Posterior cingulate gyrus (tissue), 11 donors: ENCODE data around the gene HPS1.

ENCODE experiments used
- DNase-seq, 10 donors: peaks; one replicate each; pipeline versions ENCODE4 v3.0.0 to v3.0.0-alpha.2; 2020 to 2021; ENCODE audit warnings: mixed read lengths in 3 of 10
- intact Hi-C: fragments of 100-400 bp; cut with DNase I; formaldehyde crosslinking; loops from one replicate; pipeline ENCODE4 v1.15.1; 2023

The HPS1 gene

DNA sequence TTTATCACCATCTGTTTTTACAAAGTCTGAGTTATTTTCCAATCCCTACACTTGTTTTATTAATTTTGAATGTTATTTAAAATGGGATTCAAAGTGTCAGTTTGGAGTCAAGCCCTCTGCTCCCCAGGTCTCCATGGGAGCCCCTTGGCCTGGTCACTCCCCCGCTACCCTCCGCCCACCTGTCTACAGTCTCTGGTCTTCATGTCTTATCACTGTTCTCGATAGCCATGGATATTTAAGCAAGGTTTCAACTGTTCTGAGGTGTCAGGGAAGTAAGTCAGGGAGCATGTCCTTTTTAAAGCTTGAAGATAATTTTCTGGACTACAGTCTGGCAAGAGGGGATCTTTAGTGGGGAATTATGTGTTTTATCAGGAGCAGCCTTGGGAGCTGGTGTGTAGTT, 19.1 kb upstream of the HPS1 start:
- intact Hi-C loops: loop anchor here (2.0 to 10.0 kb wide), 2 partner anchors 199 to 707 kb away; no protein-coding TSS in a partner anchor
- DNase-seq: no peak

DNA sequence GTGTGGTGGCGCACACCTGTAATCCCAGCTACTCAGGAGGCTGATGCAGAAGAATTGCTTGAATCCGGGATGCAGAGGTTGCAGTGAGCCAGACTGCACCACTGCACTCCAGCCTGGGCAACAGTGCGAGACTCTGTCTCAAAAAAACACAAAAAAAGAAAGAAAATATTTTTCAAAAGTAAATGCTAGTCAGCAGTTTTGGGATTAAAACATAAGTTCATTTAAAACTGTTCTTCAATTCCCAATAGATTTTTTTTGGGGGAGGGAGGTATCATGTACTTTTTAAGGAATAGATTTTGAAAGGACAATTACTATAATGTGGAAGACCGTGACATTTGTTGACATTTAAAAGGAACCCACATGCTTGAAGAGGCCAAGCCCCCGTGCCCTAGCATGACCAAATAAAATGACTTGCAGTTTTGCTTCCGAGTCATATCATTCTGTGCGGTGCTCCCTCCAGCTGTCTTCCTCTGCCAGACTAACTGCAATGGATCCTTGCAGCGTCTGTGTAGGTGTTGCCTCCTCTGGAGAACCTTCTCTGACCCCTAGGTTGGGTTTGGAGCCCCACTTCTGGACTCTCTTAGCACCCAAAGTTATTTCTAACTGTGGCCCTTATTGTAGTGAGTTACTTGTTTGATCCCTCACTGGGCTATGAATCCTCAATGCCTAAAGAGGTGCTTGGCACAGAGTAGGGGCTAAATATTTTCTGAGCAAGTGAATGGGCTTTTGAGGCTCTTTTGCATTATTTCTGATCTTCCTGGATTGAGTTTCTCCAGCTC, 17.4 kb upstream of the HPS1 start:
- intact Hi-C loops: loop anchor here (10.0 kb wide), 1 partner anchor 201 kb away; no protein-coding TSS in a partner anchor
- no peak for DNase-seq

GRCh38 chr10:98463016-98463415, 16.3 kb upstream of the HPS1 start:
- intact Hi-C loops: loop anchor here (10.0 kb wide), 1 partner anchor 202 kb away; no protein-coding TSS in a partner anchor
- DNase-seq: no peak

GRCh38 chr10:98461500-98461842, 14.7 kb upstream of the HPS1 start:
- intact Hi-C loops: loop anchor here (10.0 kb wide), 1 partner anchor 203 kb away; no protein-coding TSS in a partner anchor

GRCh38 chr10:98460837-98461499, 14.2 kb upstream of the HPS1 start:
- intact Hi-C loops: loop anchor here (10.0 kb wide), 1 partner anchor 204 kb away; no protein-coding TSS in a partner anchor
- no peak for DNase-seq

More at GRCh38 chr10:98461500-98461842, 14.7 kb upstream of the HPS1 start:
- no peak for DNase-seq

- intact Hi-C loops: no loop called here
- DNase-seq: no peak
Measured at GRCh38 chr10:98458809-98459784, 12.4 kb upstream of the HPS1 start.

DNA sequence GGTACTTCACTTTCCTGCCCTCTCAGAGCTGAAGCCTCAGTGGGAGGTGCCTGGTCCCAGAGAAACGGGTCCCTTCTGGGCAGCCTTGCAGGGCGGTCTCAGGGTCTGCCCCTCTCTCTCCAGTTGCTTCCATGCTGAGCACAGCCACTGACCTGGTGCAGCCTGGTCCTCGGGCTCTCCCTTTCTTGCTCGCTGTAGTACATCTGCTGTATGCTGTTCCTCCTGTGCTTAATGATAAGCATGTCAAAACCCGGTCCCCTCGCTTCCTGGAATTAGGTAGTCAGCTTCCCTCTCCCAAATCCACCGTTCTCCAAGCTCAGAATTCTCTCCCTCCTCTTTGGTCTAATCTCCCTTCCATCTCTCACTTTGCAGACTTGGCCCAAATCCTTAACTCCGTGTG, 11.0 kb upstream of the HPS1 start:
- DNase-seq: no peak
- intact Hi-C loops: no loop called here

- DNase-seq: no peak
- intact Hi-C loops: no loop called here
Measured at GRCh38 chr10:98456686-98457482, 10.1 kb upstream of the HPS1 start.

GRCh38 chr10:98456043-98456570, 9.4 kb upstream of the HPS1 start:
- intact Hi-C loops: no loop called here
- no peak for DNase-seq

- intact Hi-C loops: no loop called here
- DNase-seq: no peak
Measured at GRCh38 chr10:98453729-98454128, 7.0 kb upstream of the HPS1 start.

DNA sequence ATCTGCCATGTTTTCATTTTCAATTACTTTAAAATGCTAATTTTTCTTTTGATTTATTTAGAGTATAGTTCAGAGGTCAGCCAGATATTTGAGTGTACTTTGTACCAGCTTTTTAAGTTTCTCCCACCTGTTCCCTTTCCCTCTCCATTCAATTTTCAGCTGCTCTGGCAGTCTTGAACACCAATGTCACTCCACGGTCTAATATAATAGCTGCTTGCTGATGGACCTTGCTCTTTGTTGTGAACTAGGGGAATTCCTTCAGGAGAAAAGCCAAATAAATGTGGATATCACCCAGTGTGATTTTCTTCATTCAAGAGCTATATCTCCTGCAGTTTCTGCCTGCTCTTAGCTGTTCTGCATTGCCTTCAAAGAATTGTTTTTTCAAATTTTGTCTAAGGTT, 3.9 kb upstream of the HPS1 start:
- no peak for DNase-seq
- intact Hi-C loops: no loop called here

GRCh38 chr10:98449287-98449686, 2.6 kb upstream of the HPS1 start:
- DNase-seq: no peak
- intact Hi-C loops: no loop called here

GRCh38 chr10:98446151-98446660, 529 bp downstream of the HPS1 start:
- intact Hi-C loops: no loop called here
- peak in 8 of 10 donors; percentile 31 to 88 (median 42) for DNase-seq

DNA sequence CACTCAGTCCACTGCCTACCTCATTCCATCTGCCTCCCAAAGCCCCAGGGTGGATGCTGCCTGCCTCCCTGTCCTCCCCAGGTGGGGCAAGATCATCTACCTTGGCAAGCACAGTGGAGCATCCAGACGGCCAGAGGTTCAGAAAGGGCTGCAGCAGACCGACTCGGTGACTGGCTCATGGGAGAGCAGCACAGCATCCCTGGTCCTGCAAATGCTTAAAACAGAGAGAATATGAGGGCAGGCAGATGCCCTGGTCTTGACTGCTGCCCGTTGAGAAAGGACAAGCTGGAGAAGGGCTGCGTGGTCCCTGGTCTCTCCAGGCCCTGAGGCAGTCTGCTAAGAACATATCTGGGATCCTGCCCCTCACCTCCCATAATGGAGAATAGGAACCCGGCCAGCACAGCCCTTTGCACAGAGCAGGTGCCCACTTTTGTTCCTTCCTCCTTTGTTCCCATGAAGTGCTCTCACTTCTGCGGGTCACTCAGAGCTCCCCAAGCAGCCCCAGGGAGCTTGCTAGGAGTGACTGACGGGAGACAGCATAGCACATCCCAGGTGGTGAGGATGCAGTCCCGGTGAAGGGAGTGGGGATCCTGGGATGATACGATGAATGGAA, 1.4 kb downstream of the HPS1 start:
- no peak for DNase-seq

GRCh38 chr10:98444314-98445006, 2.3 kb downstream of the HPS1 start:
- intact Hi-C loops: no loop called here
- no peak for DNase-seq

More for the DNA sequence above, 1.4 kb downstream of the HPS1 start:
- intact Hi-C loops: no loop called here

DNA sequence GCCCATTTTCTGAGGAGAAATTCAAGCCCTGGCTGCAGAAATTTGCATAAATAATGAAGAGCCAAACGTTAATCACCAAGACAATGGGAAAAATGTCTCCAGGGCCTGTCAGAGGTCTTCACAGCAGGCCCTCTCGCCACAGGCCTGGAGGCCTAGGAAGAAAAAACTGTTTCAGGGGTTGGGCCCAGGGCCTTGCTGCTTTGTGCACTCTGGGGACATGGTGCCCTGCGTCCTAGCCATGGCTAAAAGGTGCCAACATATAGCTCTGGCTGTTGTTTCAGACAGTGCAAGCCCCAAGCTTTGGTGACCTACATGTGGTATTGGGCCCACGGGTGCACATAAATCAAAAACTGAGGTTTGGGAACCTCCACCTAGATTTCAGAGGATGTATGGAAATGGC, 8.0 kb downstream of the HPS1 start:
- DNase-seq: no peak
- intact Hi-C loops: no loop called here

DNA sequence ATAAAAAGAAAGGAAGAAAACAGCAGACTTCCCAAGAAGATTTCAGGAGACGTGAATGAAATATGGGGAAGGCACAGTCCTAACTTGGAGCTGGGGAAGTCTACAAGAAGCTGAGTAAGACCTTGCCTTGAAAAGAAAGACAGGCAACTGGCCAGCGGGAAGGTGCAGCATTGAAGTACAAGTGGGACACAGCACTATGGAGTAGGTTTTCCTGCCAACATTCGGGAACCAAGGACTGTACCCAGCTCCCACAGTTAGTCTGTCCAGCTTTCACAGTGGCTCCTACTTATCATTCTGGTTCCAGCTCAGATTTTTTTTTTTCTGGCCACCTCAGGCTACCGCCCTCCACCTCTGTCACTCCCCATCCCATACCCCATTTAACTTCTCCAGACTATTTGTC, 10.0 kb downstream of the HPS1 start:
- DNase-seq: peak in 2 of 10 donors; percentile 50 to 67
- intact Hi-C loops: no loop called here

DNA sequence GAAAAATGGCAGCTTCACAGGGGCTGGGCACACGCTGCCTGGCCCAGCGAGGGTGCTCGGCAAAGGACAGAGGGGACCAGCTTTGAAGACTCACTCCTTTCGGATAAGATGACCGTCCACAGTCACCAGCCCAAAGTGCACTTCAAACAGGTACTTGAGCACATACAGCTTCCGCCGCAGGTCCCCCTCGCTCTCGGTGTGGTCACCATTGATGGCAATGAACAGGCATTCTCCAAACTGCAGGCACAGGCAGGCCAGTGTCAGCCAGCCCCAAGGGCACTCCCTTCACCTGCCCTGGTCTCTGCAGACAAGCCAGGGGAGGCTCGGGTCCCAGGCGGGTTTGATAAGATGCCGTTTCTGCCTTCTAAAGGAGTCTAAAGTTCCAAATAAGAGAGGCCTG, 11.6 kb downstream of the HPS1 start:
- intact Hi-C loops: no loop called here
- DNase-seq: peak in 1 of 10 donors; percentile 59
